GM10847 (cell line): ENCODE measurements around the gene DAO.

Source experiments
- POLR2A ChIP-seq: IDR thresholded peaks from 2 replicates; pipeline ENCODE4 v1.6.1; 2011; ENCODE audit not compliant: insufficient read length; ENCODE audit errors: extremely low read depth

Gene DAO

GRCh38 chr12:108895220-108895802, 15.4 kb downstream of the DAO start:
- no peak for TF ChIP-seq POLR2A

DNA sequence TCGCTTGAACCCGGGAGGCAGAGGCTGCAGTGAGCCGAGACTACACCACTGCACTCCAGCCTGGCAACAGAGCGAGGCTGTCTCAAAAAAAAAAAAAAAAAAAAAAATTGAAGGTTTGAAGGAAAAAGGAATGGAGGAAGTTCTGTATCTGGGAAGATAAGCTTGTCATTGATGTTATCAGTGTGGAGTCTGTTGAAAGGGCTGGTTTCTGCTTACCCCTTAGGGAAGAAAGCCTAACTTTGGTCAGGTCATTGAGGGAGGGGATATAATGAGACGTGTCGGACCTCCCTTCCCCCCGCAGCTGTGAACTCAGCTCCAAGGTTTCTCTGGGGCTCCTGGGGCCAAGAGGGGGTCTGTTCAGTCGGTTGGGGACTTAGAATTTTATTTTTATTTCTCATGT, 16.4 kb downstream of the DAO start:
- no peak for TF ChIP-seq POLR2A

- TF ChIP-seq POLR2A = no peak
Observed at GRCh38 chr12:108896817-108897216, 16.9 kb downstream of the DAO start.

DNA sequence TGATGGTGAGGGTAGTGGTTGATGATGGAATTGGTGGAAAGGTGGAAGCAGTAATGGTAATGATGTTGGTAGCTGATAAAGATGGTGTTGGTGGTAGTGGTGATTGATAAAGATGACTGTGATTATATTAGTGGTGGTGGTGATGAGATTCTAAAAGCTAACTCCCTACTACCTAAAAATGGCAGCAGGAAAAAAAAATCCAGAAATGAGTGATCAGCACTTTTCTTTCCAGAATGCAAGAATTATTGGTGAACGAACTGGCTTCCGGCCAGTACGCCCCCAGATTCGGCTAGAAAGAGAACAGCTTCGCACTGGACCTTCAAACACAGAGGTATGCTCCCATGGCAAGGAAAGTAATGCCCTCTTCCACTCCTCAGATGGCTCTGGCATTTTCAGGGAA, 19.3 kb downstream of the DAO start:
- no peak for TF ChIP-seq POLR2A

GRCh38 chr12:108905725-108906124, 25.8 kb downstream of the DAO start:
- TF ChIP-seq POLR2A = no peak

DNA sequence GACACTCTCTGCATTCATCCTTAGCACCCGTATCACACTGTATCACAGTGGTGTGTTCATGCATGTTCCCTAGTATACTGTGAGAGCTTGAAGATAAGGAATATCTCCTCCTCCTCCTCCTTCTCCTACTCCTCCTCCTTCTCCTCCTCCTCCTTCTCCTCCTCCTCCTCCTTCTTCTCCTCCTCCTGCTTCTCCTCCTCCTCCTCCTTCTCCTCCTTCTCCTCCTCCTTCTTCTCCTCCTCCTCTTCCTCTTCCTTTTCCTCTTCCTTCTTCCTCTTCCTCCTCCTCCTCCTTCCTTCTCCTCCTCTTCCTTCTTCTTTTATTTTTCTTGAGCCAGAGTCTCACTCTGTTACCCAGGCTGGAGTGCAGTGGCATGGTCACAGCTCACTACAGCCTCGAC, 27.1 kb downstream of the DAO start:
- no peak for TF ChIP-seq POLR2A

GRCh38 chr12:108907839-108908351, 28.0 kb downstream of the DAO start:
- no peak for TF ChIP-seq POLR2A

DNA sequence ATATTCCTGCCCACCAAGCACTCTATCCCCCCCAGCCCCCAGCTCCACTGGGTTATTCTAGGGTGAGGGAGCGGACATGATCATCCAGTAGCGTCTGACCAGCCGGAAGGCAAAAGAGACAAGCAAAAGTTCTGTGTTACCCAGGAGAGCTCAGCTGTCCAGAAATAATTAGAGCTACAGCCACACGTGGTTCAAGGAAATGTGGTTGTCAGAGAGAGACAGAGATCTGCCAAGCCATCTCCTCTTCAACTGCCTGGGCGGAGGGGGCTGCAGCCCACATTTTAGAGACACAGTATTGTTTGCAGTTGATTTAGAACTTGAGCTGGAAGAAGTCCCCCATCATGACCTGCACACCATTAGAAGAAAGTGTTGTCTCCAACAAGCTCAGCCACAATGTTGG, 30.4 kb downstream of the DAO start:
- TF ChIP-seq POLR2A = no peak

DNA sequence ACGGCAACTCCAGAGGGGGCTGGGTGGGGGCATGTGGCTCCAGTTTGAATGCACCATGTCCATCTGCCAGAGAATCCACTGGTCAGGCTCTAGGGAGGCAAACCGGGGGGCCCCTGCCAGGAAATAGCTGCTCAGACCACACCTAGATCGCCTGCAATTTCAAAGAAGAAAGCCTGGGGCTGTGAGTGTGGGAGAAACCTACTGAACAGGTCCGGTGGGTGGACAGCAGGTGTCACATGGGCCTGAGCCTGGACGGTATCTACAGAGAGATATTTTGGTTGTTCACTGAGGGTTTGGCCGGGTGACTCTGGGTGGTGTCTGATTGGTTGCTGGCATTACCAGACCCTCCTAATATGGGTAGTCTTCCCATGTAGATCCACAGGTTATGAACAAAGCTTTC, 32.0 kb downstream of the DAO start:
- TF ChIP-seq POLR2A = no peak

- no peak for TF ChIP-seq POLR2A
Observed at GRCh38 chr12:108912361-108912760, 32.5 kb downstream of the DAO start.

GRCh38 chr12:108914121-108914531, 34.2 kb downstream of the DAO start:
- TF ChIP-seq POLR2A = no peak

DNA sequence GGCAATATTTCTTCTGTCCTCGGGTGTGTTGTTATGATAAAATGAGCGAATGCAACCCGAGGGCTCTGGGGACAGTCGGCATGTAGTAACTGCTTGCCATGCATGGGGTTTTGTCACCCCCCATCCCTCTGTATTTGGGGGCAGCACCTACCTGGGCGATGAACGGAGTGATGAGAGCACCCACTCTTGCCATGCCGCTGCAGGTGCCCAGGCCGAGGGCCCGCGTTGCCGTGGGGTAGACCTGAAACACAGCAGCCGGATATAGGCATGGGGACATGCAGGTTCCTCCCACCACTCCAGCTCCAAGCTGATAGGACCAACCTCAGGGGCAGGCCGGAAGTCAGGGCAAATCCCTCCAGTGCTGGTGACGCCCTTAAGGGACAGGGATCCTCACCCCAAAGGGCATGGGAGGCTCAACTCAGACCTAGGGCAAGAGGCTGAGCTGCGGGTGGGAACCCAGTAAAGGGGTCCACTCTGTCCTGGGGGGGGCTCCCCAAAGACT, 35.8 kb downstream of the DAO start:
- no peak for TF ChIP-seq POLR2A

DNA sequence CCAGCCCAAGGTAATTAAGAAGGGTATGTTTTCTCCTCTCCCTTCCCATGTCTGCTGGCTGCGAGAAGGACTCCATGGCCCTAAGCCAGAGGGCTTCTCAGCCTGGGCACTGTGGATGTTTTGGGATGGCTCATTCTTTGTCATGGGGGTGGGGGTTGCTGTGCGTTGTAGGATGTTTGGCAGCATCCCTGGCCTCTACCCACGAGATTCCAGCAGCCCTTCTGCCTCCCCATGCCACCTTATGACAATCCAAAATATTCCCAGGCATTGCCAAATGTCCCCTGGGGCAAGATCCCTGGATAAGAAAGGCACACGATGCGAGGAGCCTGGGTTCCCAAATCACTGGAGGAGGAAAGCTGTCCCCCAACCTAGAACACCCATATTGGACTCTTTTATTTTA, 36.4 kb downstream of the DAO start:
- no peak for TF ChIP-seq POLR2A

GRCh38 chr12:108918206-108918605, 38.3 kb downstream of the DAO start:
- no peak for TF ChIP-seq POLR2A

GRCh38 chr12:108918960-108919642, 39.2 kb downstream of the DAO start:
- no peak for TF ChIP-seq POLR2A

DNA sequence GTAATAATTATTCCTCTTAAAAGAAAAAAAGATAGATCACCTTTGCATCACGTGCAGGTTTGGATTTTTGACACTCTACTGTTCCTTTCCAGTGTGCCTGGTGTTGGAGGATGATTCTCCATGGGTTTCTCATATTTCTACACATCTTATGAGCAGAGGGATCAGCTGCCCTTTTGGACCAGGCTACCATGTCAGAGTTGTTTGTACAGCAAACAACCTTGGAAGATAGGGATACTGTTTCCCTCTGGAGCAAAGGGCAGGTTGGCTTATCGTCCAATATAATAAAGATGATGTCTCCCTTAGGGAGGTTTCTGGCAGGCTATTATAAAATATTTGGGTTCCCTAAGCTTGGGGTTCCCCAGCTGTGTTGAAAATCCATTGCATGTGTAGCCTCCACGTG, 42.1 kb downstream of the DAO start:
- TF ChIP-seq POLR2A = no peak

GRCh38 chr12:108922918-108923317, 43.0 kb downstream of the DAO start:
- no peak for TF ChIP-seq POLR2A
